HG03045 (cell line): ENCODE measurements around the gene GRHL3.
A peak's percentile ranks its signal among the peaks of the same experiment; 100 is the strongest.

Source experiments
- ATAC-seq: cut with Tn5 transposase; IDR thresholded peaks from one replicate; pipeline ENCODE4 v1.9.1; 2021; ENCODE audit warnings: mild to moderate bottlenecking, moderate library complexity; ENCODE audit not compliant: unreplicated experiment

The GRHL3 gene

DNA sequence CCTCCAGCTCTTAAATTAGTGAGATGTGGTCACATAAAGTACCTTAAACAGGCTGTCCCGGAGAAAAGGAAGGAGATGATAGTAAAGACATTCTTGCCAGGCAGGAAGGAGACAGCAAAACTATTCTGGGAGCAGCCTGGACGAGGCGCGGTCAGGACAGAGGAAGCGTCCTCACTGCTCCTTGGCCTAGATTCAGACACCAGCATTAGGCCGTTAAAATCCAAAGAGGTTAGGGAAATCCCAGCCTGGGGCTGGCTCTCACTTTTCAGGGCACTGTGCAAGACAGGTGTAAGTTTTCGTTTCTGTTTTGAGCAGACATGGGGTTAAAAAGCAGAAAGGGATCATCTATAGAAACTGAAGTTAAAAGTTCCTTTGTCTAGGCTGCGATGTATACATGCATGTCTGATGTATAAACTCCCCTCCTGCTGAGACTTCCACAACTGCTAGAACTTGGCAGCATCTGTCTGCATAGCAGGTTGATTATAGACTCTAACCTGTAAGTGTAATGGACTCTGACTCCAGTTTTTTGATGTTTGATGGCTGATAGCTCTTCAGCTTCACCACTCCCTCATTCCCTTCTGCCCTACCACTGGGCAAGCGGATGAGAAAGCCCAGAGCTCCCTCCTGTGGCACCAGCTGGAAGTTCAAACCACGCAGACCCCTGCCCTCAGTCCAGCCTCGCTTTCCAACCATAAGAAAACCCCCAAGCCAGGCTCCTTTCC, 72.9 kb downstream of the GRHL3 start:
- ATAC-seq, result peak; percentile 70

- no peak for ATAC-seq
Measured at GRCh38 chr1:24392604-24392946, 73.4 kb downstream of the GRHL3 start.

DNA sequence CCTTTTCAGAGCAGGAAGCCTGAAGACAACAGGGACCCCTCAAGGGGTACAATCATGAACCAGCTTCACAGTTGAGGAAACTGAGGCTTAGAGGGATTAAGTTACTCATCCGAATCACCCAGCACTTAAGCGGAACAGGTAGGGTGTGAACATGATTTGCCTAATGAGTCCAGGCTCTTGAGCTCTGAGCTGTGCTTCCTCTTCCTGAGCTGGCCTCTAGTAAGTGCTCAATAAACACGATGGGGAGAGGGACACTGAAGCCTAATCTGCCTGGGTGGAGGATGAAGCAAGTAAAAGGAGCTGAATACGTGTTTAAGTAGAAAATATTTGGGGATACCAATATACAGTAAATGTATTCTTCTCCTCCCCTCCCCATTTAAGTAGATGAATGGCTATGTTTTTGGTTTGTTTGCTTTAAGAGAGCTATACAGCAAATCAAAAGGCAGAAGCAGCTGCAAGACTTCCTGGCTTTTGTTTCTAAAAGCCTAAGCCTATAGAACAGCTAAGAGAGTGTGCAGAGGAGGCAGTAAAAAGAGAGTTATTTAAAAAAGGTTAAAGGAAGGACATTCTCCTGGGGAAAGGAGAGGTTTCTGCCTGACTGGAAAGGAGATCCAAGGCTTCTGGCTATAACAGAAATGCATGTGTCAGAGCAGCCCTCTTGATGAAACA, 74.0 kb downstream of the GRHL3 start:
- ATAC-seq, result no peak

DNA sequence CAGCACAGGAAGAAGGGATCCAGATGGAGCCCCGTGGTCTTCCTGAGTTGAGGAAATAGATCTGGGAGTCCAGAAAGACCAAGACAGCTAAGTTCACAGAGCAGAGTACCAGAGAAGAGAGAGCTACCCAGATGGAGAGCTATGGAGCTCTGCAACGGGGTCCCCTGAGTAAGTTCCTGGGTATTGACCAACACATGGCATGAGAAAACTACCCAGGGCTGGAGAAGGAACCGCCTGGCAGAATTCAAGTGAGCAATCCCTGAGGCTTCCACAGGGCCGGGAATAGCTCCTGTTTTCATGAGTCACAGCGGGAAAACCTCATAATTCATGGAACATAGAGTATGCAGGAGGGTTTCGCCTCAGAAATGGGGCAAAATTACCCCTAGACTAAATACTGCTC, 74.7 kb downstream of the GRHL3 start:
- ATAC-seq, result no peak

DNA sequence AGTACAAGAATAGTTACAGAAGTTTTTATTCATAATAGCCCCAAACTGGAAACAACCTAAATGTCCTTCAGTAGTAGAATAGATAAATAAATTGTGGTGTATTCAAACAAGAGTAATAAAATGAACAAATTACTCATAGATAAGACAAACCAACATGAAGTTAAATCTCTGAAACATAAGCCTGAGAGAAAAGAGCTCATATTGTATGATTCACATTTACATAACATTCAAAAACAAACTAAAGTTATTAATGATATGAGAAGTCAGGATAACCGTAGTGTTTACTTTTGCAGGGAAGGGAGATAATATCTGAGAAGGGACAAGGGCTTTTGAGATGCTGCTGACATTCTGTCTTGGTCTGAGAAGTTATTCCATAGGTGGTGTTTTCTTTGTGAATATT, 80.9 kb downstream of the GRHL3 start:
- ATAC-seq, result no peak

GRCh38 chr1:24403806-24404205, 84.6 kb downstream of the GRHL3 start:
- no peak for ATAC-seq
